ENCODE results near the gene SMAD5. TPM values are rescaled to one million over a fixed set of nuclear protein-coding genes. Genes with fewer than 3 reads are reported as not detected.

The SMAD5 gene
- total RNA-seq, 4 donors from 2014 or later = 25.6 to 50.1 (median 32.0) TPM

DNA sequence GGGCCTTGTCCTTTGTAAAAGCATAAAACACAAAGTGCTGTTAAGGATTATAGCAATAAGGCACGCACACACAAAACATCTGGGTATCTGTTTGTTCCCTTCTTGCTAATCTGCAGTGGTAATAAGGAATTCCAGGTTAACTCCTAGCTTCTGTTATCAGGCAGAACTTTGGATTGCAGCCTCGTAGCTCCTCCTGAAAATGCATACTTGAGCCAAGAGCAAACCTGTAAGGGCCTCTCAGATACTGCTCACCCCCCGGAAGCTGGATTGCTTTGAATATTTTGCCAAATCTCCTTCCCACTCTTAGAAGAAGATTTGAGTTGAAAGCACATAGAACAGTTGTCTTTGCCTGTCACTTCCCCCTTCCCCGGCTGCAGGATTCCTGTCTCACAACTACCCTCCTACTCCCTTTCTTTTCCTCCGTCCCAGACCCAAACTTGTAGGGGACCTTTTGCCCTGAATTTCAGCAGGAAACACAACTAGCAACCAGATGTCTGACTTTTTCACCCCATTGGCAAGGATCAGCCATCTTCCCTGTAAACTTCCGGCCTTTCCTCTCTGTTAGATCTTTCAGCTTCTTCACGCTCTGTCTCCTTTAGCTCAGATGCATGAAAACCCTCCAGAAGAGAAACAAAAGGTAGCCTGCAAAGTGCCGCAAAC lies 28.2 kb upstream of the SMAD5 start:
- in situ Hi-C loops (cut with MboI; ENCODE audit: low sequenced_read_pairs in 4 of 4) (no loop called here), intact Hi-C loops (cut with DNase I; ENCODE audit: low total_unique reads) (no loop called here)
- Histone ChIP-seq H3K9me3 (no peaks in the 10 kb centered on the region), H3K27ac (no peak overlapping the region), H3K27me3 (no peaks in the 10 kb centered on the region), H3K36me3 (no peaks in the 10 kb centered on the region), H3K4me3 (no peak overlapping the region), H3K4me1 (no peaks in the 10 kb centered on the region)
- DNase-seq (no peak), ATAC-seq (no peak)
- TF ChIP-seq CTCF (IDR thresholded peaks at IDR 0.05 in 4 of 5, conservative IDR thresholded peaks at IDR 0.05 in 1 of 5) = no peak
- TF ChIP-seq POLR2A (IDR thresholded peaks at IDR 0.05) = no peak

DNA sequence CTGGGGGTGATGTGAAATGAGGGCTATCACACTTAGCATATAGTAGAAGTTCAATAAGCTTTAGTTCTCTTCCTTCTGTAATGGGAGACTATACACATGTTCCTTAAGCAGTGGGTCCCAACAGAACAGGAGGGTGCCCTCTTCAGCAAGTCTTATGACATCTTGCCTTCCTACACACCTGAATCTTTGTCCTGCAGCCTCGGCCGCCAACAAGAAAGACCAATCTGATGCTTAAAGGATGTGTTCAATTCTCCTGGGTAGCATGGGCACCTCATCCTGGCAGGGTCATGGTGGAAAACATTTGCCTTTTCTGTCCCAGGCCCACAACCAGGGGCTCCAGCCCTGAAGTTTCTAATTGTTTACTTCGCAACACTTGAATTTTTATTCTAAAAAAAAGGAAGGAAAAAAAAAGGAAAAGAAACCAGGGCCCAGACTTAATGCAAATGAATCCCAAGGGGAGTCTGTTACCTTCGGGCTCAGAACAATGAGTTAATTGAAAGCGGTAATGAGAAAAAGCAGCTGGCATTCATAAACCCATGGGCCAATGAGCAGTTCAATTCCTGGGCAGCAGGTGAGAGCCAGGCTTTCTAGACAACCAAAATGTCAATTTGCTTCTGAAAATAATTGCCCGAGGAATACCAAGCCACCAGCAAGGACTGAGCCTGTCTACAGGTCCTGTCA lies 26.2 kb upstream of the SMAD5 start:
- H3K9me3 ChIP-seq = no peaks in the 10 kb centered on the region
- in situ Hi-C loops (cut with MboI; ENCODE audit: low sequenced_read_pairs in 4 of 4) = no loop called here
- intact Hi-C loops (cut with DNase I; ENCODE audit: low total_unique reads) = no loop called here
- H3K27ac ChIP-seq = no peak overlapping the region
- ATAC-seq = no peak
- H3K4me1 ChIP-seq = no peaks in the 10 kb centered on the region
- TF ChIP-seq POLR2A (IDR thresholded peaks at IDR 0.05) = no peak
- TF ChIP-seq CTCF (IDR thresholded peaks at IDR 0.05 in 4 of 5, conservative IDR thresholded peaks at IDR 0.05 in 1 of 5) = no peak
- H3K4me3 ChIP-seq = no peak overlapping the region
- DNase-seq = no peak
- no peaks in the 10 kb centered on the region for H3K36me3 ChIP-seq
- no peaks in the 10 kb centered on the region for H3K27me3 ChIP-seq

DNA sequence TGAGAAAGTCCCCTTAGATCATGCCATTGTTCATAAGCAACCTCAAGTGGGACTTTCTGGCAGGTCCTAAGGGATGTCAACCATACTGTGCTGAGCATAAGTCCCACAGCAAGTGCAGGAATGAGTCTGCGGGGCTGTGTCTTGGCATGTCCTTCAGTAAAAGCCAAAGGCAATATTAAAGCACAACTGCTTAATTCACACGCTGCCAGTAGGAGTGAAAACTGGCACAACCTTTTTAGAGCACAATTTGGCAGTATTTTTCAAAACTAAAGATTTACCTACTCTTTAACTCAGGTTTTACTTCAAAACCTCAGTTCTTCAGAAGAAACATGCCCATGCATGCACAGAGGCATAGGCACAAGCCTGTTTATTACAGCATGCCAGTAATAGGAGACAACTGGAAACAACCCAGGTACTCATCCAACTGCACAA lies 24.4 kb upstream of the SMAD5 start:
- no peak overlapping the region for H3K4me3 ChIP-seq
- no peaks in the 10 kb centered on the region for H3K9me3 ChIP-seq
- no peaks in the 10 kb centered on the region for H3K4me1 ChIP-seq
- ATAC-seq (no peak), DNase-seq (no peak)
- intact Hi-C loops (cut with DNase I; ENCODE audit: low total_unique reads) (no loop called here), in situ Hi-C loops (cut with MboI; ENCODE audit: low sequenced_read_pairs in 4 of 4) (no loop called here)
- TF ChIP-seq POLR2A (IDR thresholded peaks at IDR 0.05) = no peak
- H3K27me3 ChIP-seq = no peaks in the 10 kb centered on the region
- H3K27ac ChIP-seq = no peak overlapping the region
- no peaks in the 10 kb centered on the region for H3K36me3 ChIP-seq

DNA sequence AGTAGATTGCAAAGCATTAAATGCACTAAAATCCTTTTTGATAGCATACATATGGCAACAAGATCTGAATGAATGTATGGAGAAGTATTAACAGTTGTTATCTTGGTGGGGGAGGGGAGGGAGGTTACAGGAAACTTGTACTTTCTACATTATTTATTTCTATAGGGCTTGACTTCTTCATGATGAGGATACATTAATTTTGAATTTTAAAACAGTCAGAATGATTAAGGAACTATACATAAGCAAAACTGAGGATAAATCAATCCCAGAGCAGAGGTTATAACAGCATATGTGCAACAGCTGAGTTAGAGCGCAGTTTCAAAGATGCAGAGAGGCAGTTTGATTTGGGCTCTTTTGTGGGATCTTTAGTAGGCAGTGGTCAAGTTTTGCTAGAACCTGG lies 23.9 kb upstream of the SMAD5 start:
- DNase-seq = no peak
- no peak overlapping the region for H3K4me3 ChIP-seq
- intact Hi-C loops (cut with DNase I; ENCODE audit: low total_unique reads) = no loop called here
- no peaks in the 10 kb centered on the region for H3K27me3 ChIP-seq
- no peaks in the 10 kb centered on the region for H3K36me3 ChIP-seq
- no peaks in the 10 kb centered on the region for H3K9me3 ChIP-seq
- TF ChIP-seq POLR2A (IDR thresholded peaks at IDR 0.05) (no peak), CTCF (IDR thresholded peaks at IDR 0.05 in 4 of 5, conservative IDR thresholded peaks at IDR 0.05 in 1 of 5) (no peak)
- H3K27ac ChIP-seq = no peak overlapping the region
- in situ Hi-C loops (cut with MboI; ENCODE audit: low sequenced_read_pairs in 4 of 4) = no loop called here
- no peaks in the 10 kb centered on the region for H3K4me1 ChIP-seq
- ATAC-seq = no peak

DNA sequence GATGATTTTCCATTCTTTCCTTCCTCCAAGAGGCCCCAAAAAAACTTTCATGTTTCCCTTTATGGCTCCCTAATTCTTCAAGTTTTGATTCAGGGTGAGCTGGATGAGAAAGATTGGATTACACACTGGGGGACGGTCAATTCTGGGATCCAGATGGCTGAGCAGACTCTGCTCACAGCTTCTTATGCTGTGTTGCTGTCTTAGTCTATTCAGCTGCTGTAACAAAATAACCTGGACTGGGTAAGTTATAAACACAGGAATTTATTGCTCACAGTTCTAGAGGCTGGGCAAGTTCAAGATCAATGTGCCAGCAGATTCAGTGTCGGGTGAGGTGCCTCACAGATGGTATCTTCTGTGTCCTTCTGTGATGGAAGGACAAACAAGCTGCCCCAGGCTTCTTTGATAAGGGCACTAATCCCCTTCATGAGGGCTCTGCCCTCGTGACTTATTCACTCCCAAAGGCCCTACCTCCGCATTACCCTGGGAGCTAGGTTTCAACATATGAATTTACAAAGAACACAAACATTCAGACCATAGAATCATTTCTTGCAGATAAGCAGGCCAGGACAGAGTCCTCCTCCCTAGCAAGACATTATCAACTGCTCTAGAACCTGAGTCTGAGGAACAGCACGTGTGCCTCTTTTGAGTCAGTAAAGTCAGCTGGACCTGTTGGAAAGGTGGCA lies 23.1 kb upstream of the SMAD5 start:
- Histone ChIP-seq H3K9me3 (no peaks in the 10 kb centered on the region), H3K27ac (no peak overlapping the region), H3K4me3 (no peak overlapping the region), H3K4me1 (no peaks in the 10 kb centered on the region), H3K36me3 (no peaks in the 10 kb centered on the region), H3K27me3 (no peaks in the 10 kb centered on the region)
- intact Hi-C loops (cut with DNase I; ENCODE audit: low total_unique reads) (no loop called here), in situ Hi-C loops (cut with MboI; ENCODE audit: low sequenced_read_pairs in 4 of 4) (no loop called here)
- no peak for TF ChIP-seq CTCF (IDR thresholded peaks at IDR 0.05 in 4 of 5, conservative IDR thresholded peaks at IDR 0.05 in 1 of 5)
- no peak for TF ChIP-seq POLR2A (IDR thresholded peaks at IDR 0.05)
- no peak for ATAC-seq
- DNase-seq = no peak
